Kasumi-1 (cell line): ENCODE data around the gene FAM111A.

Source experiments
- DNase-seq, 2 experiments: peaks; one replicate each; lab custom pipeline; 2025; lab: John Stamatoyannopoulos, UW

The FAM111A gene

GRCh38 chr11:59141673-59142460 is 789 bp upstream of the FAM111A start:
- peak in 1 of 2 experiments; percentile 23 for DNase-seq

DNA sequence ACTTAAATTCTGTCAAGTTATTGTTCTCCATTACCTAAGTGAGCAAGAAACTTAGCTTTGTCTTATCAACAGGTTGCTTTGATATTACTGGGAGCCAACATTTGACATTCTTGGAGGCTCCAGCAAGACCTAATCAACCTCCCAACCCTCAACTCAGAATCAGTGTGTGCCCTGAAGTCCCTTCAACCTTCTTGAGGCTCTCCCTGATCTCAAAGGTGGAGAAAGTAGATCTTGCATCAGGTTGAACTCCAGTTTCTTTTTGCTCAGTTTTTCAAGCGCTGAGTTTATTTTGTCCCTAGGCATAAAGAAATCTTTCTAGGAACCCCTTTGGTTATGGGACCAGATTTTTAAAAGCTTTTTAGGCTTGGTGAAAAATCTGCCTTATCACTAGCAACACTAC is 1.4 kb downstream of the FAM111A start:
- no peak for DNase-seq

GRCh38 chr11:59144579-59145345 is 2.1 kb downstream of the FAM111A start:
- peak; percentile 91 to 93 for DNase-seq

DNA sequence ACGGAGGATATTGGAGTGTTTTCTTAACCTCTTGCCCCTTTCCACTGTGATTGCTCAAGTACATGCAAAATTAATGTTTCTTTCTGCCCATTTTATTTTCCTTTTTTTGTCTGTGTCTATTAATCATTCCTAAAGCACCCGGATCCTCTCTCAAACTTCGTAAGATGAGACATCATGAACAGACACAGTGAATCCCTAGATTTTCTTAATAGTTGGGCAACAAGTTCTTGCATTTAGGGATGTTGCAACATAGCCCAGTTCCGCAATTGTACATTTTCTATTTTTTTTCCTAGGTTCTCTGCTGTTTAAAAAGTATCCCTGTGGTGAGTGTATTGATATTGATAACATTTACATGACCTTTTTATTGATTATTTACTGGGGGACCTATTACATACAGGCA is 2.9 kb downstream of the FAM111A start:
- DNase-seq, result peak; percentile 73 to 75

GRCh38 chr11:59151761-59152160 is 9.1 kb downstream of the FAM111A start:
- DNase-seq, result no peak

DNA sequence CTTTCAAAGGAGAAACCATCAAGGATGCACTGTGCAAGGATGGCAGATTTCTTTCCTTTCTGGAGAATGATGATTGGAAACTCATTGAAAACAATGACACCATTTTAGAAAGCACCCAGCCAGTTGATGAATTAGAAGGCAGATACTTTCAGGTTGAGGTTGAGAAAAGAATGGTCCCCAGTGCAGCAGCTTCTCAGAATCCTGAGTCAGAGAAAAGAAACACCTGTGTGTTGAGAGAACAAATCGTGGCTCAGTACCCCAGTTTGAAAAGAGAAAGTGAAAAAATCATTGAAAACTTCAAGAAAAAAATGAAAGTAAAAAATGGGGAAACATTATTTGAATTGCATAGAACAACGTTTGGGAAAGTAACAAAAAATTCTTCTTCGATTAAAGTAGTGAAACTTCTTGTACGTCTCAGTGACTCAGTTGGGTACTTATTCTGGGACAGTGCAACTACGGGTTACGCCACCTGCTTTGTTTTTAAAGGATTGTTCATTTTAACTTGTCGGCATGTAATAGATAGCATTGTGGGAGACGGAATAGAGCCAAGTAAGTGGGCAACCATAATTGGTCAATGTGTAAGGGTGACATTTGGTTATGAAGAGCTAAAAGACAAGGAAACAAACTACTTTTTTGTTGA is 9.8 kb downstream of the FAM111A start:
- DNase-seq, result no peak

DNA sequence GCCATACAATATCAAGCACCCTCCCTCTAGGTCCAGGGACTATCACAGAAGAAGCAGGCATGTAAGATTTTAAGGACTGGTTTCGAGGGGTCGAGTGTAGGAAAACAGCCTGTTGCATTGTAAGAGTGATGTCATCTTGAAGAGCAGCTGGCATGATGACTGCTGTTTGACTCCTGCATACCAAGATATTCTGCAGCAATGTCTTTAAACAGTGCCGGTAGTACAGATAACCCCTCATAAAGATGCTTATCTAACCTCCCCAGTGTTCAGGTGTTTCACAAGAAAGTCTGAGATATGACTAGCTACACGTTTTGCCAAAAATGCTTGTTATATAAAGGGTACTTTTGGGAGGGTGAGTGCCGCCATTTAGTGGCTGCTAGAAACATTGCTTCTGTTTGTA is 12.0 kb downstream of the FAM111A start:
- DNase-seq, result no peak

- no peak for DNase-seq
Observed at GRCh38 chr11:59157433-59157832, 14.8 kb downstream of the FAM111A start.

- peak; percentile 85 to 89 for DNase-seq
Observed at GRCh38 chr11:59158206-59159068, 15.8 kb downstream of the FAM111A start.

DNA sequence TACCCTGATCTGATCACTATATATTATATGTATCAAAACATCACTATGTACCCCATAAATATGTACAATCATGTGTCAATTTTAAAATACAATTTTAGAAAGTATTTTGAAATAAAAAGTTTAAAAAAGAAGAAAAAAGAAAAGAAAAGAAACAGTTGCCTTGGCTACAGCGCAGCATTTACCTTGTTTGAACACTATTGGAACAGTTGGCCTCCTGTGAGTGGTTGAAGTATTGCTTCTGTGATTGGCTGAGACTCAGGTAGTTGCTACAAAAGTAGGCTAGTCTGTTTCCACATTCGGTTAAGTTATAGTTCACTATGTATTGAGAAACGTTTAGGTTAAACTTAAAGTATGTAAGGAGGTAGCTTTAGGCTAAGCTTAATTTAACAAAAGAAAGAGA is 21.4 kb downstream of the FAM111A start:
- DNase-seq, result no peak

DNA sequence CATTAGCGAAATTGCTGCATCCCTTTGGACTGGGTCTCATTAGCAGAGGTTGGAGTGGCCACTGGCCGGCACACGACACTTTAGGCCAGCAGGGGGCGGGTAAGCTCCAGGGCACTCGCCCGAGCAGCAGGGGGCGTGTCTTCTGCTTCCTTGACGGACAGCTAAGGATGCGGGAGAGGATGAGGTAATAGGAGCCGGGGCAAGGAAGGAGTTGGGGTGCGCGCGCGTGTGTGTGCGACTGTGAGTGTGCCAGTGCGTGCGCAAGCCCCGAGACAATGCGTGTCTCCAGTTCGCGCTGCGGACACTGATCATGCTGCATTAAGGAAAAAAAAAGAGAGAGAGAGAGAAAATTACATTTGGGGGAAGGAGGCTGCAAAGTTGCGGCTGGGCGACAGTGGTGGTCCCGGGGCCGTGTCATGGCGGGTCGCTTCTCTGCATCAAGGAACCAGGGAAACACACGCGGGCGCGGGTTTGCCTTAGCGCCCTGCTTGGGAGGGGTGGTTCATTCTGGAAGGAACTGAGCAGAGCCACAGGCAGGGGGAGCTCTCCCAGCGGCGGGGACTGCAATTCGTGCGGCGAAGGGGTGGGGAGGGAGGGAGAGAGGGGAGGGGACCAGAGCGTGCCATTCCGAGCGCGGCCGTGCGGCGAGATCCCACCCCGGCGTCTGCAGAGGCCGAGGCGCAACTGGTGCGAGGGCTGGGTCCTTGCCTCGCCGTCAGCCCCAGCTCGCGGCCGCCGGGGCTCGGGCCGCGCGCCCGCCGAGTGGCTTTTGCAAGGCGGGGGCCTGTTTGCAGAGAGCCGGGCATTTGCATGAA is 29.1 kb downstream of the FAM111A start, which contains the start of gene DTX4:
TSS of gene DTX4 (plus strand) at position 625 of the 815 bp plus-strand sequence. CDS start 464 bp downstream, outside the sequence.
- peak; percentile 87 for DNase-seq

- DNase-seq, result peak in 1 of 2 experiments; percentile 14
Observed at GRCh38 chr11:59172345-59173079, 29.9 kb downstream of the FAM111A start.

- DNase-seq, result no peak
Observed at GRCh38 chr11:59173080-59173963, 30.7 kb downstream of the FAM111A start.

DNA sequence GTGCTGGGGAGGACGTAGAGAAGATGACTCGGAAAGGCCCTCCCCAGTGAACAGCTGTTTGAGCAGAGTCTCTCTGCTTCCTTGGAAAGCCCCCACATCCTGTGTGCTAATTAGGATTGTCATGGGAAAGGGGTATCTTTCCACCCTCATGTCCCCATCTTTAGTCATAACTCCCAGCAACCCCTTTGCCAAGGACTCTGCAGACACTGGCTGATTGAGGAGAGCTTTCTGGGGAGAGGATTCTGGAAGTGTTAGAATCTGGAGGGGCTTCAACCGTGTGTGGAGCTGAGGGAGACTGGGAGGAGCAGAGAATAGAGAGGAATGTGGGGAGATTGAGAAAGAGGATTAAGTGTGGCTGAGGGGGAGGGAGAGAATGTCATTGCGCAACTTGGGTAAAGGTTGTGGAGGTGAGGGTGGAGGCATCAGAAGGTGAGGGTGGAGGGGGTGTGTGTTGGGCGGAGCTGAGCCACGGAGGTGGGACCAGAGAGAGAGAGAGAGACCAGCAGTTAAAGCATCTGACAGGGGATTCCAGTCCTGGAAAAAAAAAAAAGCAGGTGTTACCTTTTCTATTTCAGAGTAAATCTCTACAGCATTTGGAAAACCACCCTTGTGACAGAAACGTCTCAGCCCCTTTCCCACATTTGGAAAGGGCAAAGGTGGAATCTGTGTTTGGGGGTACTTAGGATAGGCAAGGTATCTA is 31.5 kb downstream of the FAM111A start:
- no peak for DNase-seq

DNA sequence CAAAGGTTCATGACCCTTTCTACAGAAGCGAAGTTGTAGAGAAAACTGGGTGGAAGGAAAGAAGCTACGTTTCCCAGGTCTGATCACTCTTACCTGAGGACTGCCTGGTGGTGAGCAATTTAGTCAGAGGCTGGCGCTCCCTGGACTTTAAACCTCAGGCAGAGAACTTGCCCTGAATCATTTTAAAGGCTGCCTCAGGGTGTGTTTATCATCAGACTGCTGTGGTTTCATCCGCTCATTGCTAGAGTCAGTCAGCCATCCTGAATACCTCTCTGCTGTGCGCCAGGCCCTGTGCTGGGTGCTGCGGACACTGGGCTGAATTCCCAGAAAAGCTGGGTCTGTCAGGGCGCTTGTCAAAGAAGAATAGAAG is 32.0 kb downstream of the FAM111A start:
- DNase-seq, result no peak

GRCh38 chr11:59175091-59175501 is 32.4 kb downstream of the FAM111A start:
- DNase-seq, result no peak

GRCh38 chr11:59176330-59176729 is 33.7 kb downstream of the FAM111A start:
- DNase-seq, result no peak

- no peak for DNase-seq
Observed at GRCh38 chr11:59178402-59178801, 35.7 kb downstream of the FAM111A start.
